Activated T-cell treated with anti-CD3 and anti-CD28 coated beads, Interleukin-2, amount 50 U/mL, for 1 hour (primary cell): ENCODE measurements around the gene SLC4A2.

Experiments
- DNase-seq: peaks from one replicate; pipeline ENCODE4 v3.0.0-alpha.2; 2020

The SLC4A2 gene

DNA sequence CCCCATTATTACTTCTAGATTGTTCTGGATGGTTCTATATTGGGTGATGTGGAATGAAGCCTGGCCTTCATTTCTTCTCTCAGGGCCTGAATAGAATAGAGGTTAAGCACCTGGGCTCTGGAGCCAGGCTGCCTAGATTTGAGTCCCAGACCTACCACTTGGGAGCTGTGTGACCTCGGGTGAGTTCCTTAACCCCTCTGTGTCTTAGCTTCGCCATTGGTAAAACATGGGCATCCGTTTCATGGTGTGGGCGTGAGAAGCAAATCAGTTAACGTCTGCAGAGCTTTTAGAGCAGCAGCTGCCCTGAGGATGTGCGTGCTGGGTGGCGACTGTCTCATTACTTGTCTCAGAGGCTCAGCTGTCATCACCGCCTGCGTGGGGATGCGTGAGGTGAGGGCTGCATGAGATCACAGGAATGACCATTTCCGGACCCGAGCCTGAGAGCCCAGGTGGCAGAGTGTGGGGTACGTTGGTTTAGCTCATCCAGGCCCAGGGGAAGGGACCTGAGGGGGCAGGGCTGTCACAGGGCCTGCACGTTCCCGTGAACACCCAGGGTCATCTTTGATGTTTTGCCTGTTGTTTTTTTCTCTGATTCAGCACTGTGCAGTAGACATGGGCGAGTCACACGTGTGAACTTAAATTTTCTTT is 36.6 kb downstream of the SLC4A2 start:
- DNase-seq, result no peak

GRCh38 chr7:151099486-151100211 is 40.3 kb downstream of the SLC4A2 start:
- no peak for DNase-seq

DNA sequence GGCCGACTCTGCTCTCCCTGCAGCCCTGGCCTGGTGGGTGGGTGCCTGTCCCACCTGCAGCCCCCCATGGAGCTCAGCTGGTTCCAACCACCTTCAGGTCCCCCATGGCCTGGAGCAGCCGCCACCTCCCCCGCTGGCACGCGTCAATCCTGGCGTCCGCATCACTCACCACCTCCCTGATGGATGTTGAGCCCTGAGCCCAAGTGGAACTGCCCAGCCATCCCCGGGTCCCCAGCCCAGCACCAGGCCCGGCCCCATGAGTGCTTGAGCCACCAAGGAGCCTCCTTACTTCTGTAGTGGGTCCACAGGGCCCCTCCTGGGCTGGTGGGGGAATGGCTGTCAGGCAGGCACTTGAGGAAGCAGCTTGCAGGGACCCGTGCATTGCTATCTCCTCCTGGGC is 41.5 kb downstream of the SLC4A2 start:
- no peak for DNase-seq

DNA sequence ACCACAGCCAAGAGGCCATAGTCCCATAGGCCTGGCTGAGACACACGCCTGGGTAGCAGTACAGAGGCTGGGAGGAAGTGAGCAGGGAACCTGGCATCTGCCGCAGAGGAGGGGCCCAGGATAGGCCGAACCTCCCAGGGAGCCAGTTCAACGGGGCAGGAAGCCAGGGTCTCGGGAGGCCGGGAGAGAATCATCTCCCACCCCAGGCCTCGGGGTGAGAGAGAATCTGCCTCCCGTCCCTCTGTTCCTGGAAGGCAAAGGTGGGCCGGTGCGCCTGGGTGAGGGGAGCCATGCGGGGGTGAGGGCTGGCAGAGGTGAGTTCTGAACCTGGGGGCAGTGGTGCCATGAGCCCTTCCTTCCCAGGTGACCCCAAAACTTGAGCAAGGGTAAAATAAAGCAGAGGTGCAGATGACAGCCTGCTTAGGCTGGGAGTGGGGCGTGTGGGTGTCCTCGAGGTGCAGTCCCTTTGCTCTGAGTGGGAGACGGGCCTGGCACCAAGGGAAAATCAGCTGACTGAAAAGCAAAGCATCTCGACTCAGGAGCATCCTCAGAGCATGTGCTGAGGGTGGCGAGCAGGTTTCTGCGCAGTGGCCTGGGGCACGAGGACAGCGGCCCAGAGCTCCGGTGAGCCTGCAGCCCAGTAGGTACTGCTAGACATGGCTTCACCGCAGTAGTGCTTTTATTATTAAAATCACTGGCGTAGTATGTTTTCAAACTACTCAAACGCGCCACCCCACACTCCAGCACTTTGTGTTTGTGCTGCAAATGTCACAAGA is 42.4 kb downstream of the SLC4A2 start:
- DNase-seq, result no peak

DNA sequence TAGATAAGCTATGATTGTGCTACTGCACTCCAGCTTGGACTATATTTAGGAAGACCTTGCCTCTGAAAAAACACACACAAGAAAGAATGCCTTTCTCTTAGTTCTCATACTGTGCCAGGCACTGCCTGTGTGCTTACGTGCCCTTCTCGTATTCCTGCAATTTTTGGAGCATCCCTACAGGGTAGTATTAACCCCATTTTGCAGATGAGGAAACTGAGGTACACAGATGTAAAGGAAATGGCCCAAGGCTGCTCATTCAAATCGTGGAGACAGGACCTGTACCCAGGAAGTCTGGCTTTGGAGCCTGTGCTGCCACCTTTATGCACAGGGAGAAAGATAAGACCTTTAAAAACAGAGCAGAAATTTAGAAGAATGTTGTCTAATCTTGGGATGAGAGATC is 43.6 kb downstream of the SLC4A2 start:
- no peak for DNase-seq

- DNase-seq, result no peak
These were observed 44.6 kb downstream of the SLC4A2 start for GRCh38 chr7:151103973-151104372.

DNA sequence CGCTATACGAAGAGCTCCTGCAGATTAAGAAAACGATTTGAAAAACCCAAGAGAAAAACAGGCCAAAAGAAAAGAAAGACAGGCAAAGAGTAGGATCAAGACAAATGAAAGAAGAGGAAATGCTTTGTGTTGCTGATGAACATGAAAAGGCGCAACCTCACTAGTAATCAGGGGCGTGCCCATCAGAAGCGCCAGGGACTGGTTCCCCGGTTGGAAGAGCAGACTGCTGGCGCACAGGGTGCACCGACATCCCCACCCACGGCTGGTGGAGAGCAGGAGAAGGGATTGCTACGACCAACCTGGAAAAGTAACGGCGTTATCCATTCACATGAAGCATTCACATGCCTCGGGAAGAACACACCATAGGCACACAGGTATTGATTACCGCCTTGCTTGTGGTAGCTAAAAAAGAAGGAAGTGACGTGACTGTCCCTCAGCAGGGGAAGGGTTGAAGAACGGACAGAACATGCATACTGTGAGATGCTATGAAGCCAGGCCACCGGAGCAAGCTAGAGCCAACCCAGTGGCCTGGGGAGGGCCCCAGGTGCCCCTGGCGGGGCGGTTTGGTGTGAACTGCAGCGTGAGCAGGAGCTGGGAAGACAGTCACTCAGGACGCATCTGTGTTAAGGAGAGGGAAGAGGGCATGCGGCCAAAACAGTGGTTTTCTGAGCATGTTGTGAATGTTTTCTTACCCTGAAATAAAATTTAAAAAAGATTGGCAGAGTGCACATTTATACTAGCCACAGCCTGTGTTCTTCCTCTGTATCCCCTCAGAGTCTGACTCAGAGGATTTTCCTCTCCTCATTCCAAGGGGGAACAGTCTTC is 45.2 kb downstream of the SLC4A2 start:
- DNase-seq, result no peak

DNA sequence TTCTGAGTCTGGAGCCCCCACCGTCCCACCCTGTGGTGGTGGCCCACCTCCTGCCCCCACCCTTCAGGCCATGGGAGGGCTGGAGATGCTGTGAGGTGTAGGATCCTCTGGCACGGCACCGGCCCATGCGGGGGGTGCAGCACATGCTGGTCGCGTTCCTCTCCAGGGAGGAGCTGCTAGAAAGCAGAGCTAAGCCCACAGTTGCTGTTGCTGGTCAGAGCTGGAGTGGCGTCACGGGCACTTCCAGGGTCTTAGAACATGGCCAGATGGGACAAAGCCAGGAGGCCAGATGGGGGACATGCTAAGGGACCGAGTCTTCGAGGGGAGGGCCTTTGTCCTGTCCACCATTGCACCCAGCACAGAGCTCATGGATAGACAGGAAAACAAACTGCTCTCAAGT is 48.5 kb downstream of the SLC4A2 start:
- no peak for DNase-seq

GRCh38 chr7:151109094-151110048 is 50.0 kb downstream of the SLC4A2 start:
- no peak for DNase-seq

- no peak for DNase-seq
These were observed 51.0 kb downstream of the SLC4A2 start for GRCh38 chr7:151110236-151110940.

DNA sequence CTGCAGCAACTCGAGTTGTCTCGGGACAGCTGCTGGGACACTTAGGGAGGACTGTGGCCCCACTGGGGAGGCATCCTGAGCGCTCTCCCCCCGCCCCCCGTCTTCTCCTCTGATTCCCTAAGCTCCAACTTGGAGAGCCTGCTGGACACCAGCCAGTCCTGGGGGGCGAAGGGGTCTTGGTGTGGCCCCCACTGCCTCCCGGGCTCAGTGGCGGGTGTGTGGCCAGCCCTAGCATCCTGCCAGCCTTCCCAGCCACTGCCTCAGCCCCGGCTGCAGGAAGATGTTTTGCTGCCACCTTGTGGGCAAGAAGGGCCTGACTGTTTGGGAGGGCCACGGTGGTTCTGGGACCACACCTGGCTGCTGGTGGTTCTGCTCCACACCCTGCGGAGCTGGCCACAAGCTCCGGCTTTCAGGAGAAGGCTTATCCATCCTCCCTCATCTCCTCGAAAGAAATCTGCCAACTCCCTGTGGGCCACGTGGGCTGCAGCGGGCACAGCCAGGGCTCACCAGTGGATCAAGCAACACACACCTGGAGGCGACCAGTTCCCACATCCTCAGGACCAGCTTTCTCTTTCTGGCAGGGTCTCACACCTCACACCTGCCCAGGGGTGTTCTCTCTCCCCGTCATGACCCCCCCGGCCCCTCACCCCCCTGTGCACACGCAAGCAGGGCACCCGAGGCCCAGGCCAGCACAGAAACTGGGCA is 51.7 kb downstream of the SLC4A2 start:
- peak; percentile 80 for DNase-seq

DNA sequence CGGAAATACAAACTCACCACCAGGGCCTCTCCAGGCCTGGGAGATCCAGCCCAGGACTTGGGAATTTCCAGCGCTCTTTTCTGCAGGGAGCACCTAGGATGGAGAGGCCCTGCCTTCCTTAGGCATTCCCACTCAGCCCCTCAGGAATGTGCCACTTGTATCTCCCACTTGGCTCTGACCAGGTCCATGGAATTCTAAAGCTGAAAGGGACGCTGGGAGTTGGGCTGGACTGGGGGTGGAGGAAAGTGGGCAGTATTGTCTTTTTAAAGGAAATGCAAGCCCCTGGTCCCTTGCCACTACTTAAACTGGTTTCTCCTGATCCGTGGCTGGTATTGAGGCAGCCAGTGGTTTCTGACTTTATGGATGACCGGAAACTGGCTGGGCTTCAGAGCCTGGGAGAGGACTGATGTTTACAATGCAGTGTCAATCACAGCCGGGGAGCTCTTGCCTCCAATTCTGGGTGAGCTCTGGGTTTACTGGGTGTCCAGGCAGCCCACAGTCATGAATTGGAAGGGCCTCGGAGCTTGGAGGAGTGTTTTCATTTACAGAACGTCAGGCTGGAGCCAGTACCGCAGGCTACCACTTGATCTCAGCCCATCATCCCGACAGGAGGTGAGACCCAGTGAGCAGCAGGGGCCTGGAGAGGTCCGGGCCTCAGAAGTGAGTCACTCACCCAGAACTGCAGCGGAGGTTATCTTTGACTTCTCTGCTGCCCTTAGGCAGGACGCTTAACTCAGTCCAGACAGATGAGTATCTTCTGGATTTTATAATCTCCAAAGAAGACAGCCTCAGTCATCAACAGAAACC is 54.2 kb downstream of the SLC4A2 start:
- DNase-seq, result no peak

GRCh38 chr7:151114151-151115090 is 55.0 kb downstream of the SLC4A2 start:
- DNase-seq, result no peak

GRCh38 chr7:151115121-151115835 is 55.9 kb downstream of the SLC4A2 start:
- peak; percentile 43 for DNase-seq

DNA sequence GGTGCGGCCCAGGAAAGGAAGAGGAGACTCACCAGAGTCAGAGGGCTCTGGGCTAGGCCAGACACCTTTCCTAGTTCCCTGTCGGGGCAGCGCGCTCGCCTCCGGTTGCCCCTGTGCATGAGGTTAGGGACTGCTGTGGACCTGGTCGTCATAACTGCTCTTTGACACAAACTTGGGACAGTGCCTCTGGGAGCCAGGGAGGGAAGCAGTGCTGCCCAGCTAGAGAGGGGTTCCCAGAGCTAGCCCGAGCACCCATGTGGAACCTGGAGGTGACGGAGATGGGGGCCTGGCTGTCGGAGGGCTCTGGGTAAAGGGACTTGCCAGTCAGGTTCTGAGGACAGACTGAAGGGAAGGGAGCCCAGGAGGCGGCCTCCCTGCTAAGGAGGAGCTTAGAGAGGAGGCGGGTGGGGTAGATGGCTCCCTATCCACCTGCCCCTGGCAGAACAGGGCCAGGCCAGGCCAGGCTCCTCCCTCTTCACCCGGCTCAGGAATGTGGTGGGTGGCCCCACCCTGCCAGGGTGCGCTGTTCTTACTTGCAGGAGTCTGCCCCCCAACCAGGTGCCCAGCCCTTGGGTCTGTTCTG is 56.5 kb downstream of the SLC4A2 start:
- no peak for DNase-seq

DNA sequence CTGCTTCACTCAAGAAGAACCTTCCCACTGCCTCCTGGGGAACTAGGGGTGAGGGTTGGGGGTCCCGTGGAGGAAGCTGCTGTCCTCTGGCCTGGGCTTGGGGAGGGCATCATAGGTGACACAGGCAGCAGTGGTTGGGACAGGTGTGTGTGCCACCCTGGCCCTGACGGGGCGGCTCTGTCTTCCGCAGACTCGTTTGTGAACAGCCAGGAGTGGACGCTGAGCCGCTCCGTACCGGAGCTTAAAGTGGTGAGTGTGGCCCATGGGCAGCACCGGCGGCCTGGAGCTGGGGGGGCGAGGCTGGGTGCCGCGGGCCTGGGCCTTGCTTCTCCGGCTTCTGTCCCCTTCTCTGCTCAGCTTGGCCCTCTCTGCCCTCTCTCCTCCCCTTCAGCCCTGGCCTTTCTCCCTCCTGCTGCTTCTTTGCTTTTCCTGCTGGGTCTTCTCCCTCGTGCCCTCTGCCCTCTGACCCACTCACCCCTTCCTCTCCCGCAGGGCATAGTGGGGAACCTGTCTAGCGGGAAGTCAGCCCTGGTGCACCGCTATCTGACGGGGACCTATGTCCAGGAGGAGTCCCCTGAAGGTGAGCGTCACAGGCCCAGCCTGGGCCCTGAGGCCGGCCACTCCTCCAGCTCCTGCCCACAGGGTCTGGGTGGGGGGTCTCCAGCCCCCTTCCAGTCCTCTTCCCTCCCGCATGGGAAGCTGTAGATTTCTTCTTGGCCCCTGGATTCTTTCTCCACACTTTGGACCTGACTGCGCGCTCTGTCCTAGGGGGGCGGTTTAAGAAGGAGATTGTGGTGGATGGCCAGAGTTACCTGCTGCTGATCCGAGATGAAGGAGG is 57.4 kb downstream of the SLC4A2 start:
- no peak for DNase-seq
